ENCODE measurements around the gene CNTN1.

Gene CNTN1

GRCh38 chr12:40970320-40970907, 278.2 kb downstream of the CNTN1 start:
- DNase-seq (ENCODE audit: low read depth), result no peak

GRCh38 chr12:40971911-40972310, 279.7 kb downstream of the CNTN1 start:
- no peak for DNase-seq (ENCODE audit: low read depth)

- DNase-seq (ENCODE audit: low read depth), result no peak
Measured at GRCh38 chr12:40976546-40976945, 284.3 kb downstream of the CNTN1 start.

- DNase-seq (ENCODE audit: low read depth), result no peak
Measured at GRCh38 chr12:40980427-40980961, 288.3 kb downstream of the CNTN1 start.

- DNase-seq (ENCODE audit: low read depth), result no peak
Measured at GRCh38 chr12:40986001-40986400, 293.8 kb downstream of the CNTN1 start.

- no peak for DNase-seq (ENCODE audit: low read depth)
Measured at GRCh38 chr12:40988355-40988754, 296.1 kb downstream of the CNTN1 start.

- DNase-seq (ENCODE audit: low read depth), result no peak
Measured at GRCh38 chr12:40988824-40989223, 296.6 kb downstream of the CNTN1 start.

- no peak for DNase-seq (ENCODE audit: low read depth)
Measured at GRCh38 chr12:40989785-40990184, 297.5 kb downstream of the CNTN1 start.

- no peak for DNase-seq (ENCODE audit: low read depth)
Measured at GRCh38 chr12:40992158-40992557, 299.9 kb downstream of the CNTN1 start.

GRCh38 chr12:40992674-40993073, 300.4 kb downstream of the CNTN1 start:
- no peak for DNase-seq (ENCODE audit: low read depth)

GRCh38 chr12:40993158-40993557, 300.9 kb downstream of the CNTN1 start:
- no peak for DNase-seq (ENCODE audit: low read depth)

GRCh38 chr12:40996091-40996490, 303.9 kb downstream of the CNTN1 start:
- DNase-seq (ENCODE audit: low read depth), result no peak

GRCh38 chr12:40999210-40999609, 307.0 kb downstream of the CNTN1 start:
- no peak for DNase-seq (ENCODE audit: low read depth)

- DNase-seq (ENCODE audit: low read depth), result no peak
Measured at GRCh38 chr12:41008472-41008871, 316.2 kb downstream of the CNTN1 start.

- no peak for DNase-seq (ENCODE audit: low read depth)
Measured at GRCh38 chr12:41011939-41012338, 319.7 kb downstream of the CNTN1 start.

GRCh38 chr12:41013881-41014642, 321.8 kb downstream of the CNTN1 start:
- DNase-seq (ENCODE audit: low read depth), result no peak

- no peak for DNase-seq (ENCODE audit: low read depth)
Measured at GRCh38 chr12:41014643-41015020, 322.4 kb downstream of the CNTN1 start.

- no peak for DNase-seq (ENCODE audit: low read depth)
Measured at GRCh38 chr12:41018010-41018409, 325.8 kb downstream of the CNTN1 start.

GRCh38 chr12:41019461-41019860, 327.2 kb downstream of the CNTN1 start:
- DNase-seq (ENCODE audit: low read depth), result no peak

GRCh38 chr12:41023836-41024235, 331.6 kb downstream of the CNTN1 start:
- DNase-seq (ENCODE audit: low read depth), result no peak

- no peak for DNase-seq (ENCODE audit: low read depth)
Measured at GRCh38 chr12:41026151-41026550, 333.9 kb downstream of the CNTN1 start.

- DNase-seq (ENCODE audit: low read depth), result no peak
Measured at GRCh38 chr12:41032386-41032785, 340.1 kb downstream of the CNTN1 start.

GRCh38 chr12:41034686-41035085, 342.4 kb downstream of the CNTN1 start:
- DNase-seq (ENCODE audit: low read depth), result no peak

GRCh38 chr12:41039461-41039860, 347.2 kb downstream of the CNTN1 start:
- DNase-seq (ENCODE audit: low read depth), result no peak
